BLaER1 treated with 17β-estradiol and CSF1 and Interleukin-3, amounts not matched to agents 10 nM and 100 nM (cell line): Measurements from ENCODE around the gene MFAP2.

Experiments used
- H3K27ac ChIP-seq, 11 experiments: shearing (Covaris generic); formaldehyde crosslinking; 2 replicates each; pipeline ENCODE4 v1.8.1; 2022
- H3K27me3 ChIP-seq, 11 experiments: shearing (Covaris generic); formaldehyde crosslinking; 2 replicates each; pipeline ENCODE4 v1.8.1; 2022
- H3K36me3 ChIP-seq, 11 experiments: shearing (Covaris generic); formaldehyde crosslinking; 2 replicates each; pipeline ENCODE4 v1.8.1; 2022
- H3K4me1 ChIP-seq, 10 experiments: shearing (Covaris generic); formaldehyde crosslinking; 2 replicates each; pipeline ENCODE4 v1.8.1; 2022
- H3K4me2 ChIP-seq, 11 experiments: shearing (Covaris generic); formaldehyde crosslinking; 2 replicates each; pipeline ENCODE4 v1.8.1; 2022
- H3K4me3 ChIP-seq, 10 experiments: shearing (Covaris generic); formaldehyde crosslinking; 2 replicates each; pipeline ENCODE4 v1.8.1; 2022
- H3K9ac ChIP-seq, 11 experiments: shearing (Covaris generic); formaldehyde crosslinking; 2 replicates each; pipeline ENCODE4 v1.8.1; 2022
- H3K9me3 ChIP-seq, 11 experiments: shearing (Covaris generic); formaldehyde crosslinking; replicated peaks in 1 of 11; 2 replicates each; pipeline ENCODE4 v1.8.1; 2022
- H4K20me1 ChIP-seq, 11 experiments: shearing (Covaris generic); formaldehyde crosslinking; 2 replicates each; pipeline ENCODE4 v1.8.1; 2022
- Cebpa-rat ChIP-seq, 11 experiments: shearing (Covaris generic); IDR thresholded peaks; 2 replicates each; pipeline ENCODE4 v1.8.1; 2022

MFAP2 gene

GRCh38 chr1:16981269-16981849, 939 bp upstream of the MFAP2 start:
- Histone ChIP-seq H3K4me3 (no peak overlapping the region), H4K20me1 (peaks cover 0 to 75% (median 6%) of the 10 kb centered on the region in 11 experiments; a peak in 8 of 22 replicates), H3K4me2 (no peak overlapping the region; a peak in 1 of 22 replicates), H3K4me1 (peaks cover 14 to 44% (median 29%) of the 10 kb centered on the region in 10 experiments), H3K27ac (no peak overlapping the region), H3K27me3 (peaks cover 10 to 37% (median 15%) of the 10 kb centered on the region in 11 experiments; a peak in 20 of 22 replicates), H3K9me3 (no peaks in the 10 kb centered on the region), H3K9ac (no peak overlapping the region), H3K36me3 (peaks cover 0 to 18% (median 9%) of the 10 kb centered on the region in 11 experiments; a peak in 16 of 22 replicates)
- TF ChIP-seq Cebpa-rat (IDR thresholded peaks at IDR 0.05), result no peak

GRCh38 chr1:16979475-16980327, 719 bp downstream of the MFAP2 start:
- Histone ChIP-seq H3K4me2 (peak overlapping the region; percentile 78 to 96 (median 84)), H3K27me3 (peaks cover 10 to 37% (median 15%) of the 10 kb centered on the region in 11 experiments; a peak in 20 of 22 replicates), H3K4me3 (peak overlapping the region; percentile 48 to 69 (median 58)), H3K4me1 (peaks cover 14 to 35% (median 27%) of the 10 kb centered on the region in 10 experiments), H3K9me3 (no peaks in the 10 kb centered on the region), H3K27ac (peak overlapping the region in 2 of 11 experiments; percentile 31 to 47; a peak in 4 of 22 replicates), H3K9ac (peak overlapping the region in 9 of 11 experiments; percentile 11 to 78 (median 70); a peak in 13 of 22 replicates), H3K36me3 (peaks cover 0 to 4% (median 0%) of the 10 kb centered on the region in 11 experiments; a peak in 1 of 22 replicates), H4K20me1 (peaks cover 0 to 77% (median 6%) of the 10 kb centered on the region in 11 experiments; a peak in 7 of 22 replicates)
- no peak for TF ChIP-seq Cebpa-rat (IDR thresholded peaks at IDR 0.05)

GRCh38 chr1:16978567-16979474, 1.6 kb downstream of the MFAP2 start:
- peak overlapping the region in 6 of 10 experiments; percentile 38 to 69 (median 59); a peak in 8 of 20 replicates for H3K4me3 ChIP-seq
- peak overlapping the region in 2 of 11 experiments; percentile 31 to 47; a peak in 4 of 22 replicates for H3K27ac ChIP-seq
- H4K20me1 ChIP-seq, result peaks cover 0 to 68% (median 6%) of the 10 kb centered on the region in 11 experiments; a peak in 7 of 22 replicates
- no peaks in the 10 kb centered on the region for H3K9me3 ChIP-seq
- TF ChIP-seq Cebpa-rat (IDR thresholded peaks at IDR 0.05), result no peak
- peak overlapping the region; percentile 78 to 96 (median 84) for H3K4me2 ChIP-seq
- H3K27me3 ChIP-seq, result peaks cover 10 to 37% (median 15%) of the 10 kb centered on the region in 11 experiments; a peak in 20 of 22 replicates
- peak overlapping the region in 8 of 11 experiments; percentile 0 to 78 (median 50); a peak in 12 of 22 replicates for H3K9ac ChIP-seq
- no peaks in the 10 kb centered on the region for H3K36me3 ChIP-seq
- H3K4me1 ChIP-seq, result peaks cover 14 to 35% (median 27%) of the 10 kb centered on the region in 10 experiments

- Histone ChIP-seq H3K4me3 (no peak overlapping the region), H3K9me3 (no peaks in the 10 kb centered on the region), H3K4me1 (peaks cover 14 to 35% (median 27%) of the 10 kb centered on the region in 10 experiments), H4K20me1 (peaks cover 0 to 61% (median 6%) of the 10 kb centered on the region in 11 experiments; a peak in 7 of 22 replicates), H3K36me3 (no peaks in the 10 kb centered on the region), H3K27ac (peak overlapping the region in 2 of 11 experiments; percentile 10 to 47; a peak in 1 of 22 replicates), H3K9ac (peak overlapping the region in 6 of 11 experiments; percentile 0 to 78 (median 66); a peak in 6 of 22 replicates), H3K4me2 (peak overlapping the region in 10 of 11 experiments; percentile 78 to 96 (median 84); a peak in 18 of 22 replicates), H3K27me3 (peaks cover 10 to 37% (median 15%) of the 10 kb centered on the region in 11 experiments; a peak in 20 of 22 replicates)
- TF ChIP-seq Cebpa-rat (IDR thresholded peaks at IDR 0.05), result no peak
Measured at GRCh38 chr1:16978139-16978538, 2.3 kb downstream of the MFAP2 start.

- Histone ChIP-seq H3K4me2 (no peak overlapping the region; a peak in 1 of 22 replicates), H3K27me3 (peaks cover 10 to 37% (median 15%) of the 10 kb centered on the region in 11 experiments; a peak in 20 of 22 replicates), H3K27ac (no peak overlapping the region), H3K9ac (0 out of 22 replicates have a peak overlapping the region, but pooled peaks of 1 of the 11 experiments have one; percentile 3), H3K36me3 (no peaks in the 10 kb centered on the region), H3K4me3 (no peak overlapping the region), H4K20me1 (peaks cover 0 to 58% (median 7%) of the 10 kb centered on the region in 11 experiments; a peak in 6 of 22 replicates), H3K9me3 (no peaks in the 10 kb centered on the region), H3K4me1 (peaks cover 14 to 35% (median 27%) of the 10 kb centered on the region in 10 experiments)
- TF ChIP-seq Cebpa-rat (IDR thresholded peaks at IDR 0.05), result no peak
Measured at GRCh38 chr1:16977377-16977776, 3.0 kb downstream of the MFAP2 start.

- no peak overlapping the region for H3K4me3 ChIP-seq
- no peak overlapping the region for H3K27ac ChIP-seq
- peaks cover 14 to 35% (median 27%) of the 10 kb centered on the region in 10 experiments for H3K4me1 ChIP-seq
- TF ChIP-seq Cebpa-rat (IDR thresholded peaks at IDR 0.05), result no peak
- peaks cover 0 to 61% (median 10%) of the 10 kb centered on the region in 11 experiments; a peak in 7 of 22 replicates for H4K20me1 ChIP-seq
- H3K27me3 ChIP-seq, result peaks cover 10 to 35% (median 15%) of the 10 kb centered on the region in 11 experiments; a peak in 20 of 22 replicates
- H3K9me3 ChIP-seq, result no peaks in the 10 kb centered on the region
- H3K36me3 ChIP-seq, result no peaks in the 10 kb centered on the region
- no peak overlapping the region for H3K4me2 ChIP-seq
- 0 out of 22 replicates have a peak overlapping the region, but pooled peaks of 1 of the 11 experiments have one; percentile 24 for H3K9ac ChIP-seq
Measured at GRCh38 chr1:16976966-16977365, 3.5 kb downstream of the MFAP2 start.

- H3K4me1 ChIP-seq, result peaks cover 14 to 34% (median 27%) of the 10 kb centered on the region in 10 experiments
- H3K36me3 ChIP-seq, result no peaks in the 10 kb centered on the region
Measured at GRCh38 chr1:16975838-16976237, 4.6 kb downstream of the MFAP2 start.

More at GRCh38 chr1:16975838-16976237, 4.6 kb downstream of the MFAP2 start:
- Histone ChIP-seq H3K27me3 (peaks cover 6 to 25% (median 7%) of the 10 kb centered on the region in 11 experiments; a peak in 19 of 22 replicates), H3K27ac (no peak overlapping the region), H4K20me1 (peaks cover 0 to 58% (median 10%) of the 10 kb centered on the region in 11 experiments; a peak in 6 of 22 replicates), H3K4me2 (no peak overlapping the region), H3K9me3 (no peaks in the 10 kb centered on the region), H3K9ac (peak overlapping the region in 2 of 11 experiments; percentile 3 to 22; a peak in 1 of 22 replicates), H3K4me3 (no peak overlapping the region)
- no peak for TF ChIP-seq Cebpa-rat (IDR thresholded peaks at IDR 0.05)
